Spleen (tissue), 11 donors: ENCODE measurements around the gene LSM14B. TPM values are rescaled to one million over a fixed set of nuclear protein-coding genes. Genes with fewer than 3 reads are reported as not detected.
A peak's percentile ranks its signal among the peaks of the same experiment; 100 is the strongest.

Experiments used
- DNase-seq: peaks from one replicate; pipeline ENCODE4 v3.0.0-alpha.2; 2020
- H3K27ac ChIP-seq, 8 donors: fragments of 200-600 bp; sonication (generic) in 7 of 8; 1 replicate in 4 of 8; 2 replicates in 4 of 8; pipeline versions ENCODE4 v1.5.0 to v1.8.0; 2016 to 2021; ENCODE audit warnings: inconsistent platforms in 4 of 8, mild to moderate bottlenecking in 4 of 8, moderate library complexity in 1 of 8
- H3K27me3 ChIP-seq, 7 donors: fragments of 200-600 bp; sonication (generic) in 6 of 7; replicated peaks in 1 of 7; 1 replicate in 4 of 7; 2 replicates in 3 of 7; pipeline versions ENCODE4 v1.5.0 to v1.8.0; 2016 to 2021; ENCODE audit warnings: inconsistent platforms in 3 of 7, mild to moderate bottlenecking in 1 of 7
- H3K36me3 ChIP-seq, 6 donors: fragments of 200-600 bp; sonication (generic) in 5 of 6; 1 replicate in 4 of 6; 2 replicates in 2 of 6; pipeline versions ENCODE4 v1.5.0 to v1.8.0; 2016 to 2021; ENCODE audit warnings: inconsistent platforms in 2 of 6
- H3K4me1 ChIP-seq, 6 donors: fragments of 200-600 bp; sonication (generic) in 5 of 6; 1 replicate in 3 of 6; 2 replicates in 3 of 6; pipeline versions ENCODE4 v1.5.0 to v1.8.0; 2016 to 2021; ENCODE audit warnings: inconsistent platforms in 3 of 6
- H3K4me3 ChIP-seq, 8 donors: fragments of 200-600 bp; sonication (generic) in 7 of 8; 1 replicate in 4 of 8; 2 replicates in 4 of 8; pipeline versions ENCODE4 v1.5.0 to v1.8.0; 2016 to 2021; ENCODE audit warnings: inconsistent platforms in 4 of 8, mild to moderate bottlenecking in 4 of 8, moderate library complexity in 2 of 8
- H3K9me3 ChIP-seq, 8 donors: fragments of 200-600 bp; sonication (generic) in 7 of 8; 1 replicate in 4 of 8; 2 replicates in 4 of 8; pipeline versions ENCODE4 v1.5.0 to v1.8.0; 2016 to 2021; ENCODE audit warnings: inconsistent platforms in 4 of 8
- POLR2A ChIP-seq, 3 donors: fragments of 450-650 bp; IDR thresholded peaks; one replicate each; pipeline ENCODE4 v1.5.1; 2017; ENCODE audit warnings: antibody characterized with exemption in 3 of 3, mild to moderate bottlenecking in 1 of 3
- POLR2AphosphoS5 ChIP-seq, 3 donors: sonication (generic); formaldehyde crosslinking; IDR thresholded peaks; one replicate each; pipeline ENCODE4 v1.5.1; 2017; ENCODE audit warnings: antibody characterized with exemption in 3 of 3
- whole genome bisulfite sequencing, 5 donors: extraction: QIAGEN DNeasy Blood & Tissue Kit in 3 of 5; methylation state at CpG; one replicate each; pipeline versions ENCODE4 v1.1.5 to v1.1.7; 2013 to 2018; 5-methylcytosine and 5-hydroxymethylcytosine counted together
- intact Hi-C: fragments of 100-400 bp; cut with DNase I; formaldehyde crosslinking; loops from one replicate; pipeline ENCODE4 v1.15.0; 2023; ENCODE audit warnings: low total_unique reads
- polyA plus RNA-seq, 3 donors: library from polyadenylated mRNA; stranded (reverse); fragments of 200-250 nt; gene quantifications; one replicate each; pipeline ENCODE4 v1.2.1, GENCODE V29; 2013
- total RNA-seq, 7 donors: library from RNA; depleted of rRNA in 3 of 7; stranded (reverse); fragments of >200 nt in 3 of 7; fragmentation: NEBNext Ultra II Directional in 4 of 7; extraction: Animal tissue kit (Norgen Biotek cat#: 25700) in 4 of 7; gene quantifications; one replicate each; pipeline versions ENCODE4 v1.1.0 to v1.2.1, GENCODE V29; 2016 to 2021
- TF ChIP-seq, protein P1 (sequence below), 11 experiments: fragments of 200-600 bp in 7 of 11; fragments of 450-650 bp in 4 of 11; sonication (generic) in 4 of 11; IDR thresholded peaks in 8 of 11; conservative IDR thresholded peaks in 3 of 11; 1 replicate in 7 of 11; 2 replicates in 4 of 11; pipeline versions ENCODE4 v1.4.0 to v1.8.0; 2016 to 2021; ENCODE audit warnings: antibody characterized with exemption in 11 of 11, inconsistent platforms in 4 of 11, mild to moderate bottlenecking in 1 of 11
- donor health status: healthy with polysubstance abuse.
- donor health status: DM: no; HTN: no; CAD: no; lungs with moderate emphysema.
- donor health status: DM: no; HTN: no; CAD: no.
- donor health status: Bipolar disorder and iron deficiency.
- donor health status: healthy.
- donor health status: DM: no; HTN: no; CAD: no.
- donor health status: DM: yes; HTN: yes; CAD: no.

The LSM14B gene
- total and polyA plus RNA-seq, 10 donors = 14.0 to 37.6 (median 26.0) TPM

DNA sequence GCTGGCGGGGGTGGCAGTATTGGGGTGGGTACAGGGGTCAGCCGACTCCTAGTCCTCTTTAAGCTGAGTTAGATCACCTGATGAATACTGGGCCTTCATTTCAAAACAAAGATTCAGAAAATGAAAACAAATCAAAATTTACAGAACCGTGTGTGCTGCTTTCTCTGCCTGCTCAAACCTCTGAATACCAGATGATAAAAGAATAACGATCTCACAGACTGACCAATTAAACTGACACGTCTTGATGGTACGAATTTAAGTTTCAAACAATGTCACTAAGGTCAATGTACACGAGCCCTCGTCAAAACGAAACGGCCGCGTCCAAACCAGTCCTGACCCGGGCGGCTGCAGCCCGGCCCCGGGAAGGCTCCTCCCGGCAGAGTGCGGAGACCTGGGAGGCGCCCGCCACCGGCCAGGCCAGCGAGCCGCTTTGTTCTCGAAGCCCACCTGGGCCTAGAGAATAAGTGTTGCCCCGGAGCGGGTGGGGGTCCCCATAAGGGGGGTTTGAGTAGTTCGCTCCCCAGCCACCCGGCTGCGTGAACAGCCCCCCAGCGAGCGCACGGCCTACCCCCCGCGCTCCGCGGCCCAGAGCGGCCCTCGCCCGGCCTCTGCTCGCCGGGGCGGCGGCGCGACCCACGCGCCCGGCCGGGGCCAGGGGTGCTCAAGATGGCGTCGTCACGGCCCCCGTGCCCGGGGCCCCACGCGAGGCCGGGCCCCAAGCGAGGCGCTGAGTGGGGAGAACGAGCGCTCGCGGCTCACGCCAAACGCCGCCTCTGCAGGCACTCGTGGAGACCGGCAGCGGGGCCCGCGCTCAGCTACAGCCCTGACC, 20.2 kb downstream of the LSM14B start:
- Histone ChIP-seq H3K4me1 (peaks cover 16 to 73% (median 45%) of the 10 kb centered on the region in 6 donors), H3K9me3 (no peaks in the 10 kb centered on the region), H3K27ac (peak overlapping the region; percentile 86 to 99 (median 96)), H3K4me3 (peak overlapping the region; percentile 60 to 97 (median 82)), H3K27me3 (no peaks in the 10 kb centered on the region), H3K36me3 (peaks cover 2 to 38% (median 32%) of the 10 kb centered on the region in 6 donors)
- DNase-seq = peak; percentile 88
- 1 to 4% (median 1%) methylated on average over 15 to 71 of the region's 71 CpGs for WGBS, 5 donors
- intact Hi-C loops = loop anchor here (5.0 kb wide), 1 partner anchor 40 kb away; the partner anchor contains the start of gene MTG2
- TF ChIP-seq, protein P1, sequence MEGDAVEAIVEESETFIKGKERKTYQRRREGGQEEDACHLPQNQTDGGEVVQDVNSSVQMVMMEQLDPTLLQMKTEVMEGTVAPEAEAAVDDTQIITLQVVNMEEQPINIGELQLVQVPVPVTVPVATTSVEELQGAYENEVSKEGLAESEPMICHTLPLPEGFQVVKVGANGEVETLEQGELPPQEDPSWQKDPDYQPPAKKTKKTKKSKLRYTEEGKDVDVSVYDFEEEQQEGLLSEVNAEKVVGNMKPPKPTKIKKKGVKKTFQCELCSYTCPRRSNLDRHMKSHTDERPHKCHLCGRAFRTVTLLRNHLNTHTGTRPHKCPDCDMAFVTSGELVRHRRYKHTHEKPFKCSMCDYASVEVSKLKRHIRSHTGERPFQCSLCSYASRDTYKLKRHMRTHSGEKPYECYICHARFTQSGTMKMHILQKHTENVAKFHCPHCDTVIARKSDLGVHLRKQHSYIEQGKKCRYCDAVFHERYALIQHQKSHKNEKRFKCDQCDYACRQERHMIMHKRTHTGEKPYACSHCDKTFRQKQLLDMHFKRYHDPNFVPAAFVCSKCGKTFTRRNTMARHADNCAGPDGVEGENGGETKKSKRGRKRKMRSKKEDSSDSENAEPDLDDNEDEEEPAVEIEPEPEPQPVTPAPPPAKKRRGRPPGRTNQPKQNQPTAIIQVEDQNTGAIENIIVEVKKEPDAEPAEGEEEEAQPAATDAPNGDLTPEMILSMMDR (IDR thresholded peaks at IDR 0.05 in 8 of 11, conservative IDR thresholded peaks at IDR 0.05 in 3 of 11) = no peak
- peak in 1 of 3 donors; percentile 5 for TF ChIP-seq POLR2AphosphoS5 (IDR thresholded peaks at IDR 0.05)

DNA sequence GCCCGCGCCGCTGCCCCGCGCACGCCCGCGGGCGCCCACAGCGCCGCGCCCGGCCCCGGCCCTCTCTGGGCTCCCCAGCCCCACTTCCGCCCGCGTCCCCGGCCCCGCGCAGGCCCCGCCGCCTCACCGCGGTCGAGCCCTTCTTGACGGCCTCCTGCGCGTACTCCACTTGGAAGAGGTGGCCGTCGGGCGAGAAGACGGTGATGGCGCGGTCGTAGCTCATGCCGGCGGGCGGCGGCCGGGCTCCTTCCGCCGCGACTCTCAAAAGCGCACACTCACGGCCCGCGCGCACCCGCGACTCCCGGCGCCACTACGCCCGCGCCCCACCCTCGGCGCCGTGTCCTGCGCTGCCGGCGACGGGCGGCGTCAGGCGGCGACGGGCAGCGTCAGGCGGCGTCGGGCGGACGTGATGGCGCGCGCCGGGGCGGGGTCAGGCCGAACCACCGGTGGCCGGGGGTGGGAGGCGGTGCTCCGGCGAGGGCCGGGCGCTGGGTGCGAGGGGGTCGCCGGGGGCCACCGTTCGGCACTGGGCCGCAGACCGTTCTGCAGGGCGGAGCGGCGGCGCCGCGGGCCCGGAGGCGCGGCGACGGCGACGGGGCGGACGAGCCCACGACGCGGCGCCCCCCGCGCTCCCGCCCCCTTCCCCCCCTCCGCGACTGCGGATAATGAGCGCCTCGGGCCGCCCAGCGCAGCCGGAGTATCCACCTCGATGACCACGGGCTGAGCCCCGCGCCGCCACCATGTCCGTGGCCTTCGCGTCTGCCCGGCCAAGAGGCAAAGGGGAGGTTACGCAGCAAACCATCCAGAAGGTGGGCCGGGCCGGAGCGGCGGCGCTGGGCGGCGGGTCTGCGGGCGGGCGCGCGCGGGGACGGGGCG, 21.0 kb downstream of the LSM14B start, which contains the start of the genes PSMA7 and SS18L1:
Gene PSMA7 (minus strand): TSS at position 314 of the 876 bp plus-strand sequence. CDS start 91 bp downstream, at position 223.
Gene SS18L1 (plus strand): TSS at position 689 of the 876 bp plus-strand sequence. CDS start 52 bp downstream, at position 741.
- intact Hi-C loops = loop anchor here (5.0 kb wide), 1 partner anchor 39 kb away; the partner anchor contains the start of gene MTG2
- 0 to 2% (median 1%) methylated on average over 24 to 148 of the region's 148 CpGs for WGBS, 5 donors
- Histone ChIP-seq H3K27ac (peak within 1 kb of the TSS; percentile 86 to 99 (median 96)), H3K4me1 (peaks cover 16 to 75% (median 49%) of the 10 kb centered on the region in 6 donors), H3K36me3 (peaks cover under 1 to 29% (median 24%) of the 10 kb centered on the region in 6 donors), H3K9me3 (no peaks in the 10 kb centered on the region), H3K4me3 (peak within 1 kb of the TSS; percentile 60 to 97 (median 85)), H3K27me3 (no peaks in the 10 kb centered on the region)
- peak in 2 of 3 donors; percentile 70 to 87 for TF ChIP-seq POLR2A (IDR thresholded peaks at IDR 0.05)
- TF ChIP-seq, protein P1 (IDR thresholded peaks at IDR 0.05 in 8 of 11, conservative IDR thresholded peaks at IDR 0.05 in 3 of 11) = peak in 2 of 11 experiments; percentile 8 to 10
- peak; percentile 90 to 96 (median 94) for TF ChIP-seq POLR2AphosphoS5 (IDR thresholded peaks at IDR 0.05)
- DNase-seq = peak; percentile 97

DNA sequence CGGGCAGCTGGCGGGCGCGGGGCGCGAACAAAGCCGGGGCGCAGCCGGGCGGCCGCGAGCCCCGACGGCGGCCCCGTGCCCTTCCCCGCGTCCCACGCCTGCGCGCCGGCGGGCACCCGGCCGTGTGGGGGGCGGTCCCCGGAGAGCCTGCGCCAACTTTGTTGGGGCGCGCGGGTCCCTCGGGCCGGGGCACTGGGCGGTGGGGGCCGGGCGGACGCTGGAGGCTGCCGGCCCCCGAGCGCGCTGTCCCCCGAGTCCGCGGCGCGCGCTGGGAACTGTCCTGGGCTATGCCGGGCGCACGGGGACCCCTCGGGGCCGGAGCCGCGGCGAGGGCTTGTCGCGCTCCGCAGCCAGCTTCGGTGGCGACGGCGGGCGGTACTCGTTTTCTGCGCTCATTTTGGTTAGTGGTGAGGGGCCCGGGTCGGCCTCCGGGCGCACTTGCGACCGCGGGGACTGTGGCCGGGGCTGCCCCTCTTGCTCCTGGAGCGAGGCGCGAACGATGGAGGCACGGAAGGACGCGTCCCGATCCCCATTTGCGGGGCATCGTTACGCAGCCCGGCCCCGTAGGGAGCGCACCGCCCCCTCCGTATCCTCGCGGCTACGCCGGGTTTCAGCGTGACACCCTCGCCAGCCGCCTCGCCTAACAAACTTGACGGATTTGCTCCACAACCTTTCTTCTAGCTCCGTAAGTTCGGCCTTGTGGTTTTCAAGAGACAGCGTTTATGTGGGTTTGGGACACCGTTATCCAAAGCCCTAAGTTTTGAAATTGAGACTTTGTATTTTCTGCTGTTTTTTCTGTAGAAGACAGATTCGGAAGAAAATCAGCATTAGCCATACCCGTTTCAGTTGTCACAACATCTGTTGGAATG, 21.9 kb downstream of the LSM14B start:
- H3K27ac ChIP-seq = peak overlapping the region; percentile 66 to 99 (median 96)
- peak overlapping the region; percentile 60 to 97 (median 85) for H3K4me3 ChIP-seq
- DNase-seq = peak; percentile 91
- TF ChIP-seq POLR2A (IDR thresholded peaks at IDR 0.05) (no peak), POLR2AphosphoS5 (IDR thresholded peaks at IDR 0.05) (peak in 2 of 3 donors; percentile 80 to 81)
- H3K4me1 ChIP-seq = peaks cover 20 to 82% (median 57%) of the 10 kb centered on the region in 6 donors
- WGBS, 5 donors = 0 to 2% (median 2%) methylated on average over 26 to 104 of the region's 104 CpGs
- H3K36me3 ChIP-seq = peaks cover 0 to 20% (median 15%) of the 10 kb centered on the region in 6 donors
- H3K9me3 ChIP-seq = no peaks in the 10 kb centered on the region
- intact Hi-C loops = loop anchor here (5.0 kb wide), 1 partner anchor 38 kb away; the partner anchor contains the start of gene MTG2
- H3K27me3 ChIP-seq = no peaks in the 10 kb centered on the region
